Lower leg skin (tissue), 3 donors: ENCODE measurements around the gene SOCS6.

Experiments used
- CTCF ChIP-seq, 3 donors: fragments of 450-650 bp; IDR thresholded peaks; one replicate each; pipeline ENCODE4 v1.5.1; 2016; ENCODE audit warnings: antibody characterized with exemption in 3 of 3, mild to moderate bottlenecking in 3 of 3, moderate library complexity in 2 of 3
- POLR2A ChIP-seq, 2 donors: fragments of 450-650 bp; IDR thresholded peaks; one replicate each; pipeline ENCODE4 v1.6.1; 2016 to 2017; ENCODE audit warnings: antibody characterized with exemption in 2 of 2, mild to moderate bottlenecking in 1 of 2, moderate library complexity in 1 of 2

- TF ChIP-seq CTCF (IDR thresholded peaks at IDR 0.05): no peak
- TF ChIP-seq POLR2A (IDR thresholded peaks at IDR 0.05): no peak
Observed at GRCh38 chr18:70337139-70337972, 48.5 kb downstream of the SOCS6 start.
